Measurements from ENCODE around the gene TUBA4A. TPM values are rescaled to one million over a fixed set of nuclear protein-coding genes. Genes with fewer than 3 reads are reported as not detected.

TUBA4A gene
- total RNA-seq, 1 donor from 2014 or later = 0.63 TPM

DNA sequence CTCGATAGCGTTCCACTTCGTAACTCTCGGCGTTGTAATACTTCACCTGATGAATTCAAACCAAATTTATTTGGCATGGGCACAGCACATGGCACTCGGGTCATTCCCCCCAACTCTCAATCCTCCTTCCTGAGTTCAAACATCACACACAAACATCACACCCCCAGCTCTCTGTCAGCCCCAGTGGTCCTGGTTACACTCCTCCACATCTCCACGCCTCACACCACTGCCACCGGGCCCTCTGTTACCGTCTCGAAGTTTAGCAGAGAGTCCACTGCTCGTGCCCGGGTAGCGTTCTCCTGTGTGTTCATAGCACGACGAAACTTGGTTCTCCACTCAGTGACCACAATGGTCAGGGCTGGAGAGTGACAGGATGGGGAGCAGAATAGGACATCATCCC, 39.6 kb downstream of the TUBA4A start:
- H3K27me3 Mint-ChIP-seq (ENCODE audit: low read depth) = no peaks in the 10 kb centered on the region
- peaks cover 16% of the 10 kb centered on the region for H3K36me3 Mint-ChIP-seq
- no peak for TF ChIP-seq CTCF (IDR thresholded peaks at IDR 0.05; ENCODE audit: unreplicated experiment)
- no peak for DNase-seq (ENCODE audit: low spot score in 2 of 2, unreplicated experiment in 2 of 2)
- peaks cover 17% of the 10 kb centered on the region for H3K4me1 Mint-ChIP-seq
- no peaks in the 10 kb centered on the region for H3K9me3 Mint-ChIP-seq
- no peak overlapping the region for H3K27ac Mint-ChIP-seq
- no peak overlapping the region for H3K4me3 Mint-ChIP-seq

DNA sequence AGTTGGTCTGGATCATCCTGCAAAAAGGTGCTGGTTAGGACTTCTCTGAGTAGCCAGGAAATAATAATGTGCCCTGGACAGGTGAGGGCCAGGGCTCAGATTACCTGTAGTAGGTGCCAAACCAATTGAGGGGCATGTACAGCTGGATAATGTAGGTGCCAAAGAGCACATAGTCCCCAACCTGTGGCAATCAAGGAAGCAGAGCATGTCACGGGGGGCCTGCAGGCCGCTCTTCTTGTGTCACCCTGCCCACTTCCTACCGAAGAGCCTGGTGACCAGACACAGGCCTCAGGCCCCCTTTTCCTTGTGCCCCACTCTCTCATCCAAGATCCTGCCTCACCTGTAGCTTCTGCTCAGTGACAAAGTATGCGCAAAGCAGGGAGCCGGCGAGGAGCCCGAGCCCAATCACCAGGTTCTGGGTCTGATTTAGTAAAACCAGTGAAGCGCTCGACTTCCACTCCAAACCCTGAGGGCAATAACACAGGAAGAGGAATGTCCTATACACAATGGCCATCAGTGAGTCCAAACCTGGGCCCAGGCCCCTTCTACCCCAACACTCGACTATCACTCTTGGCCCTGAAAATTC, 40.1 kb downstream of the TUBA4A start:
- Mint-ChIP-seq H3K27me3 (ENCODE audit: low read depth) (no peaks in the 10 kb centered on the region), H3K4me3 (no peak overlapping the region), H3K27ac (no peak overlapping the region), H3K9me3 (no peaks in the 10 kb centered on the region), H3K36me3 (peaks cover 16% of the 10 kb centered on the region), H3K4me1 (peaks cover 13% of the 10 kb centered on the region)
- DNase-seq (ENCODE audit: low spot score in 2 of 2, unreplicated experiment in 2 of 2) = no peak
- TF ChIP-seq CTCF (IDR thresholded peaks at IDR 0.05; ENCODE audit: unreplicated experiment) = no peak

- Mint-ChIP-seq H3K4me1 (peaks cover 16% of the 10 kb centered on the region), H3K4me3 (no peak overlapping the region), H3K9me3 (no peaks in the 10 kb centered on the region), H3K27me3 (ENCODE audit: low read depth) (no peaks in the 10 kb centered on the region), H3K27ac (no peak overlapping the region), H3K36me3 (peaks cover 16% of the 10 kb centered on the region)
- no peak for DNase-seq (ENCODE audit: low spot score in 2 of 2, unreplicated experiment in 2 of 2)
- no peak for TF ChIP-seq CTCF (IDR thresholded peaks at IDR 0.05; ENCODE audit: unreplicated experiment)
These were observed 40.7 kb downstream of the TUBA4A start for GRCh38 chr2:219213026-219213415.

- Mint-ChIP-seq H3K36me3 (peaks cover 16% of the 10 kb centered on the region), H3K4me3 (no peak overlapping the region), H3K27ac (no peak overlapping the region)
These were observed 42.8 kb downstream of the TUBA4A start for GRCh38 chr2:219210886-219211362.

DNA sequence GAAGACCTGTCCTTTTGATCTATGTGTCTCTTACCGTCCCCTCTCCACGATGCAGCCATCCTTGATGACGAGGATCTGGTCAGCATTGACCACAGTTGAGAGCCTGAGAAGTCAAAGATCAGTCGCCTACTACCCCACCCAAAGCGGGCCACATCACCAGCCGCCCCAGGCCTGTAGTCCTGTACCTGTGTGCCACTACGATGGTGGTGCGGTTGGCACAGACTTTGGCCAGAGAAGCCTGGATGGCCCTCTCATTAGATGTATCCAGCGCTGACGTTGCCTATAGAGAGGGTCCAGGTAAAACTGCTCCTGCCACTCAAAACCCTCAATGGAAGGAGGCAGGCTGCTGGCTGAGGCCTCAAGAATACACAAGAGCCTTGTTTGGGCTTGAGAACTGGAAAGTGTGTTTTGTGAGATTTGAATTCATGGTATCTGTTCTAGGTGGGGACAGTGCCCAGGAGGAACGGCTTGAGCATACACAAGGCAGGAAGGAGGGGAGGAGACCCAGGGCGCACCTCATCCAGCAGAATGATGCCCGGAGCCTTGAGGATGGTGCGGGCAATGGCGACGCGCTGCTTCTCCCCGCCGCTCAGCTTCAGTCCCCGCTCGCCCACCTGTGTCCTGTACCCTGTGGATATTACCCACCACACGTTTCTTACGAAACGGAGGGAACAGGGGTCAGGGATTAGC, 43.4 kb downstream of the TUBA4A start:
- no peaks in the 10 kb centered on the region for H3K27me3 Mint-ChIP-seq (ENCODE audit: low read depth)
- no peak for TF ChIP-seq CTCF (IDR thresholded peaks at IDR 0.05; ENCODE audit: unreplicated experiment)
- H3K4me3 Mint-ChIP-seq = no peak overlapping the region
- no peak for DNase-seq (ENCODE audit: low spot score in 2 of 2, unreplicated experiment in 2 of 2)
- H3K27ac Mint-ChIP-seq = no peak overlapping the region
- H3K9me3 Mint-ChIP-seq = no peaks in the 10 kb centered on the region
- peaks cover 16% of the 10 kb centered on the region for H3K36me3 Mint-ChIP-seq
- H3K4me1 Mint-ChIP-seq = peaks cover 18% of the 10 kb centered on the region

More at GRCh38 chr2:219210886-219211362, 42.8 kb downstream of the TUBA4A start:
- DNase-seq (ENCODE audit: low spot score in 2 of 2, unreplicated experiment in 2 of 2) = no peak
- no peaks in the 10 kb centered on the region for H3K27me3 Mint-ChIP-seq (ENCODE audit: low read depth)
- no peaks in the 10 kb centered on the region for H3K9me3 Mint-ChIP-seq
- TF ChIP-seq CTCF (IDR thresholded peaks at IDR 0.05; ENCODE audit: unreplicated experiment) = no peak
- H3K4me1 Mint-ChIP-seq = peaks cover 18% of the 10 kb centered on the region
